Measurements from ENCODE around the gene SPATA2.
A peak's percentile ranks its signal among the peaks of the same experiment; 100 is the strongest.
"Not testable (repeated sequence)": the region's sequence is repeated elsewhere in the genome, so short reads cannot be mapped to it uniquely, and the experiment has no call there.

SPATA2 gene

GRCh38 chr20:49883246-49883802 is 32.0 kb downstream of the SPATA2 start:
- no peak for DNase-seq (ENCODE audit: low read depth in 2 of 2)

GRCh38 chr20:49882171-49882970 is 33.0 kb downstream of the SPATA2 start:
- no peak for DNase-seq (ENCODE audit: low read depth in 2 of 2)

- DNase-seq (ENCODE audit: low read depth in 2 of 2), result no peak
These were observed 34.4 kb downstream of the SPATA2 start for GRCh38 chr20:49880724-49881445.

- no peak for DNase-seq (ENCODE audit: low read depth in 2 of 2)
These were observed 35.2 kb downstream of the SPATA2 start for GRCh38 chr20:49880177-49880576.

- no peak for DNase-seq (ENCODE audit: low read depth in 2 of 2)
These were observed 36.4 kb downstream of the SPATA2 start for GRCh38 chr20:49878977-49879376.

GRCh38 chr20:49877386-49877921 is 37.9 kb downstream of the SPATA2 start:
- DNase-seq (ENCODE audit: low read depth in 2 of 2), result no peak

GRCh38 chr20:49874696-49875095 is 40.6 kb downstream of the SPATA2 start:
- no peak for DNase-seq (ENCODE audit: low read depth in 2 of 2)

GRCh38 chr20:49872056-49872455 is 43.3 kb downstream of the SPATA2 start:
- no peak for DNase-seq (ENCODE audit: low read depth in 2 of 2)

GRCh38 chr20:49871391-49871948 is 43.9 kb downstream of the SPATA2 start:
- no peak for DNase-seq (ENCODE audit: low read depth in 2 of 2)

GRCh38 chr20:49870261-49870660 is 45.1 kb downstream of the SPATA2 start:
- no peak for DNase-seq (ENCODE audit: low read depth in 2 of 2)

GRCh38 chr20:49868964-49869363 is 46.4 kb downstream of the SPATA2 start:
- no peak for DNase-seq (ENCODE audit: low read depth in 2 of 2)

- no peak for DNase-seq (ENCODE audit: low read depth in 2 of 2)
These were observed 46.8 kb downstream of the SPATA2 start for GRCh38 chr20:49868538-49868937.

GRCh38 chr20:49867453-49868215 is 47.7 kb downstream of the SPATA2 start:
- DNase-seq (ENCODE audit: low read depth in 2 of 2), result no peak

GRCh38 chr20:49866051-49866450 is 49.3 kb downstream of the SPATA2 start:
- peak; percentile 89 to 92 for DNase-seq (ENCODE audit: low read depth in 2 of 2)

GRCh38 chr20:49865559-49865958 is 49.8 kb downstream of the SPATA2 start:
- peak in 1 of 2 experiments; percentile 20 for DNase-seq (ENCODE audit: low read depth in 2 of 2)

GRCh38 chr20:49863666-49864065 is 51.7 kb downstream of the SPATA2 start:
- no peak for DNase-seq (ENCODE audit: low read depth in 2 of 2)

GRCh38 chr20:49862607-49863200 is 52.6 kb downstream of the SPATA2 start:
- DNase-seq (ENCODE audit: low read depth in 2 of 2), result no peak

GRCh38 chr20:49861232-49861631 is 54.1 kb downstream of the SPATA2 start:
- not testable (repeated sequence) for DNase-seq (ENCODE audit: low read depth in 2 of 2)

GRCh38 chr20:49859807-49860206 is 55.5 kb downstream of the SPATA2 start:
- DNase-seq (ENCODE audit: low read depth in 2 of 2), result no peak

GRCh38 chr20:49859011-49859410 is 56.3 kb downstream of the SPATA2 start:
- DNase-seq (ENCODE audit: low read depth in 2 of 2), result no peak

GRCh38 chr20:49858076-49858585 is 57.2 kb downstream of the SPATA2 start:
- DNase-seq (ENCODE audit: low read depth in 2 of 2), result no peak
